CD4-positive, alpha-beta T cell treated with Interleukin-15 for 1 hour (primary cell): ENCODE data around the gene KCNK1.

Experiments used
- DNase-seq: peaks from one replicate; pipeline ENCODE4 v3.0.0-alpha.2; 2020

Gene KCNK1

DNA sequence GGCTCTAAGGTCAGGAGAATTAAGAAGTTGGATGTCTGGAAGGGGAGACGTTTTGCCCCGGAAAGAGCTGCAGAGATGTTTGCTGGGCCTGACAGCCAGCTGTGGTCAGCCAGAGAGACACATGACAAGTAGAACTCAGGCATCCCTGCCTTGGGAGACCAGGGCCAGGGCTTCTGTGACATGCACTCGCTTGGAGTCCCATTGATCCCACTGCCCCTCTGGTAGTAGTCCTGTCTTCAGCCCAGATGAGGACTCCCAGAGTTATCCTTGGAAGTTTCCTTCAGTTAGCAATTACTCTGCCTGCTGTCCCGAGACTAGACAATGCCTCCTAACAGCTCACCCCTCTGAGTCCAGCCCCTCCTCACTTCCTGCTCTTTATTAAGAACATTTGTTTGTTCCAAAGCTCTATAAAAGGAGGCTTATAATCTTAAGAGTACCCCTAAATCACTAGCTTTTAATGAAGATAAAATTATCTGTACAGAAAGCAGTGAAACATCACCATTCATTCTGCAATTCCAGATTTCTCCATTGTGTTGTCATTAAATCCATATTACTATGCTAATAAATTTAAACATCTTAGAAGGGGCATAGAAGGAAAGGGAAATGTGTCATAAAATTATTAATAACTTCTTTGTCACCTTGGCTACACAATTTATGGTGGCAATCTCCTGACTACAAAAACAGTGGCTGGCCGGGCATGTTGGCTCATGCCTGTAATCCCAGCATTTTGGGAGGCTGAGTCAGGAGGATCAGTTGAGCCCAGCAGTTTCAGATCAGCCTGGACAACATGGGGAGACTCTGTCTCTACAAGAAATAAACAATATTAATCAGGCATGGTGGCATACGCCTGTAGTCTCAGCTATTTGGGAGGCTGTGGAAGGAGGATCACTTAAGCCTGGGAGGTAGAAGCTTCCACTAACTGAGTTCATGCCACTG is 94.2 kb downstream of the KCNK1 start:
- DNase-seq, result no peak

DNA sequence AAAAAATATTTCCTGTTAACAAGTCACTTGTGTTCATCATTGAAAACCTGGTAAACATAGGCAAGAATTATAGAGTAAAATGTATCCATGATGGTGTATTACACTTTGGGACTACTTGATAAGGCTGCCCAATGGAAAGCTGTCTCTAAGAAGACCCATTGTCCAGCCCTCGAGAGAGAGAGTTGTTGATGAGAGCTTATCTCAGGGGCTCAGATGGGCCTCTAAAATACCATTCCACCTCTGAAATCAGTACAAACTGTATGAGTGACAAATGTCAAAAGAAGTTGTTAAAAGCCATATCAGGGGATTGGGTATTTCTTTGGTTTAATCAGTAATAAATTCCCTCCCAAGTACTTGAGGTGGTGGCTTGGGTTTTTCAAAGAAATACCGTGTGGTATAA is 96.1 kb downstream of the KCNK1 start:
- no peak for DNase-seq

DNA sequence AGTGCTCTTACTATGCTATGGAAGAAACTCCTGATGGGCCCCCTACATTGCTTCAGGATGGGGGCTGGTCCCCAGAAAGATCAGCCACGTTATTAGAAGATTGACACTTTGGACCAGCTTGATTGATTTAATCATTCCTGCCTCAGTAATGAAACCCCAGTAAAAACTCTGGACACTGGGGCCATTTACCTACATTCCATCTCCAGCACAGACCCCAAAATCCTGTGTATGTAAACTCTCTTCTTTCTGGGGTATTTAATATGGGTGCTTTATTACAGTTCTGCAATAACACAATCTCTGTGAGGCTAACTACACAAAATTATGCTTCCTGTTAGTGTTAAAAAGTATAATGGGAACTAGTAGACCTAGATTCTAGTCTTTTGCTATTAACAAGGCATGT is 96.6 kb downstream of the KCNK1 start:
- DNase-seq, result no peak

GRCh38 chr1:233714631-233715217 is 100.8 kb downstream of the KCNK1 start:
- DNase-seq, result no peak

DNA sequence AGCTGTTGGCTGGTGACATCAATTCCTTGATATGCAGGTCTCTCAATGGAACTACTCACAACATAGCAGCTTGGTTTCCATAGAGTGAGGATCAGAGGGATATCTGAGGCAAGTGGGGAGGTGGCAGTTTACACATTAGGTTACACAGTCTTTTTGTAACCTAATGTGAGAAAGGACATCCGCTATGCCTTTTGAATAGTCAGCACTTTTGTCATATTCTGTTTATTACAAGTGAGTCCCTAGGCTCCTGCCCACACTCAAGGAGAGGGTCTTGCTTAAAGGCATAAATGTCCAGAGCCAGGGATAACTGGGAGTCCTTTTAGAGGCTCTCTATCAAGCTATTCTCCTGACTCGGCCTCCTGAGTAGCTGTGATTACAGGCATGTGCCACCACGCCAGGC is 104.2 kb downstream of the KCNK1 start:
- no peak for DNase-seq

DNA sequence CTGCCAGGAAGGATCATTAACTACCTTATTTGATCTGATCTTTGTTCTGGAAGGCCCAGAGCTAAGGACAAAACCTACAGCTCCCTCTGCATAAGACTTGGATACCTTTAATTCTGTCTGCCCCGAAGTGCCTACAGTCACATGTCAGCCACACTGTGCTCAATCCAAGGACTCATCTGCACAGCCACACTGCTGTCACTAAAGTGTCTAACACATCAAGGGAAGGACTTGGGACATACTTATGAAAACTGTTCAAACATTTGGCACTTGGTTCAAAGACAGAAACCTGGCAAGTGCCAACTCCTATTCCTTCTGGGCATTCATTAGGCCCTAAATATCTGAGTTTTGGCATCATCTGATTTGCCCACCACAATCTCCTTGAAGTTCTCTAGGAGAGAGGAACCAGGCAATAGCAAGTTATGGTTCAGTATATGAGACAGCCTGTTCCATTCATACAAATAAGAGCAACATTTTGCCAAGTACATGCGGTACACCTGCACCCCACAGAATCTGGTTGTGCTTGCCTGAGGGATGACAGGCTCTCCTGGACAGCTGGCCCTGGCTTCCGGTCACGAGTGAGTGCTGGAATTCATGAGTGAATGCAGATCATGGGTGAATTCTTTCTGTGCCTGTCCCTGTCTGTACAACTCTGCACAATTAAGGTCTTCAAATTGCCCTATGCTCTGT is 105.9 kb downstream of the KCNK1 start:
- no peak for DNase-seq

DNA sequence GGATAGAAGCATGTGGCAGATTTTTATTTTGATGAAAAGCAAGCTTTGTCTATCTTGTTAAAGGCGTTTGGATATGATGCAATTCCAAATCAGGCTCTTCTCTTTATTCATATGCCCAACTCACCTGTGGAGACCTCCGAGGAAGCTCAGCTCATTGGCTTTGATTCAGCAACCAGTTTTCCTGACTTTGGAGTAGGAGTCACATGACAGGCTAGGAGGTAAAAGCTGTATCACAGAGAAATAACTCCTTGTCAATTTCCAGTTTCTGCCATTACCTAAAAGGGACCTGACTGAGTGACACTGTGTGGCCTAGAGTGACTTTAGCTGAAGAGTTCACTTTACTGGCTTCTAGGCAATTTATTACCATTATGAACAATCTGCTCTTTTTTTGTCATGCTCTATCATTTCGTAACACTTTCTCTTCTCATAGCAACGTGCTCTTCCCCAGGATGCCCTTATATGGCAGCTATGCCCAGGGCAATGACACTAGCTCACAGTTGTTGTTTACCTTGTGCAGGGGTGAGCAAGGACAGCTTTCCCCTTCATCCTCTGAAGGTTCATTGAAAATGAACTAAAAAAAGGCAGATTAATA is 107.2 kb downstream of the KCNK1 start:
- no peak for DNase-seq
